ENCODE data around the gene TMEM101. TPM values are rescaled to one million over a fixed set of nuclear protein-coding genes. Genes with fewer than 3 reads are reported as not detected.

The TMEM101 gene
- total RNA-seq, 1 experiment from 2014 or later, result 12.7 TPM

GRCh38 chr17:44007346-44008204, 7.2 kb downstream of the TMEM101 start:
- DNase-seq (ENCODE audit: low spot score), result no peak
- Histone ChIP-seq H3K4me3 (ENCODE audit: low read depth, low read length, poor library complexity, severe bottlenecking) (peak overlapping the region; percentile 60), H3K9me3 (ENCODE audit: low read depth, low read length, poor library complexity, severe bottlenecking) (no peaks in the 10 kb centered on the region), H3K36me3 (ENCODE audit: insufficient read depth, low read length, poor library complexity, severe bottlenecking) (no peaks in the 10 kb centered on the region), H3K27ac (ENCODE audit: low read depth, low read length, poor library complexity, severe bottlenecking) (peak overlapping the region; percentile 57), H3K4me1 (ENCODE audit: insufficient read depth, low read length, poor library complexity, severe bottlenecking) (no peaks in the 10 kb centered on the region), H3K27me3 (replicated peaks; ENCODE audit: insufficient read depth, low read depth, low read length, poor library complexity) (peaks cover 9% of the 10 kb centered on the region)
- ChIA-PET CTCF (interaction anchor here (0.6 to 1.3 kb wide), 3 partner anchors 116 to 161 kb away, joined by 3 to 9 read pairs (median 4); partner anchors contain the start of gene HDAC5), POLR2A (ENCODE audit: low non-redundant PET) (interaction anchor here (0.6 kb wide), 1 partner anchor 179 kb away, joined by 3 read pairs; the partner anchor contains the start of gene TMUB2)
- BruUV-seq (replicated peaks), result no TSS peak
- TF ChIP-seq CTCF (conservative IDR thresholded peaks at IDR 0.05; ENCODE audit: low read depth, low read length) (no peak), EZH2 (IDR thresholded peaks at IDR 0.05; ENCODE audit: borderline replicate concordance, low read depth, low read length, poor library complexity, severe bottlenecking) (no peak)
- intact Hi-C loops (cut with micrococcal nuclease; ENCODE audit: unreplicated experiment), result loop anchor here (10.0 kb wide), 1 partner anchor 107 kb away; no protein-coding TSS in a partner anchor

- peak overlapping the region; percentile 60 for H3K4me3 ChIP-seq (ENCODE audit: low read depth, low read length, poor library complexity, severe bottlenecking)
- peak; percentile 36 for TF ChIP-seq CTCF (conservative IDR thresholded peaks at IDR 0.05; ENCODE audit: low read depth, low read length)
- TF ChIP-seq EZH2 (IDR thresholded peaks at IDR 0.05; ENCODE audit: borderline replicate concordance, low read depth, low read length, poor library complexity, severe bottlenecking), result no peak
- ChIA-PET POLR2A (ENCODE audit: low non-redundant PET) (interaction anchor here (1.0 kb wide), 1 partner anchor 16 kb away, joined by 4 read pairs; no protein-coding TSS in a partner anchor), CTCF (interaction anchor here (0.7 to 1.1 kb wide), 2 partner anchors 117 to 1018 kb away, joined by 3 to 4 read pairs; partner anchors contain the start of gene HDAC5)
- intact Hi-C loops (cut with micrococcal nuclease; ENCODE audit: unreplicated experiment), result loop anchor here (10.0 kb wide), 1 partner anchor 108 kb away; no protein-coding TSS in a partner anchor
- H3K4me1 ChIP-seq (ENCODE audit: insufficient read depth, low read length, poor library complexity, severe bottlenecking), result no peaks in the 10 kb centered on the region
- peak; percentile 95 for DNase-seq (ENCODE audit: low spot score)
- no peaks in the 10 kb centered on the region for H3K9me3 ChIP-seq (ENCODE audit: low read depth, low read length, poor library complexity, severe bottlenecking)
- BruUV-seq (replicated peaks), result no TSS peak
- H3K36me3 ChIP-seq (ENCODE audit: insufficient read depth, low read length, poor library complexity, severe bottlenecking), result no peaks in the 10 kb centered on the region
- H3K27ac ChIP-seq (ENCODE audit: low read depth, low read length, poor library complexity, severe bottlenecking), result peak overlapping the region; percentile 57
- H3K27me3 ChIP-seq (replicated peaks; ENCODE audit: insufficient read depth, low read depth, low read length, poor library complexity), result peaks cover 9% of the 10 kb centered on the region
These were observed 8.0 kb downstream of the TMEM101 start for GRCh38 chr17:44006598-44007345.

- no peak for TF ChIP-seq EZH2 (IDR thresholded peaks at IDR 0.05; ENCODE audit: borderline replicate concordance, low read depth, low read length, poor library complexity, severe bottlenecking)
- no peak overlapping the region for H3K27ac ChIP-seq (ENCODE audit: low read depth, low read length, poor library complexity, severe bottlenecking)
- H3K27me3 ChIP-seq (replicated peaks; ENCODE audit: insufficient read depth, low read depth, low read length, poor library complexity), result peaks cover 9% of the 10 kb centered on the region
- peak overlapping the region; percentile 60 for H3K4me3 ChIP-seq (ENCODE audit: low read depth, low read length, poor library complexity, severe bottlenecking)
- BruUV-seq (replicated peaks), result no TSS peak
- H3K9me3 ChIP-seq (ENCODE audit: low read depth, low read length, poor library complexity, severe bottlenecking), result no peaks in the 10 kb centered on the region
- no peaks in the 10 kb centered on the region for H3K36me3 ChIP-seq (ENCODE audit: insufficient read depth, low read length, poor library complexity, severe bottlenecking)
- CTCF ChIA-PET, result interaction anchor here (0.7 kb wide), 1 partner anchor 1019 kb away, joined by 3 read pairs; no protein-coding TSS in a partner anchor
- POLR2A ChIA-PET (ENCODE audit: low non-redundant PET), result interaction anchor here (1.0 kb wide), 1 partner anchor 16 kb away, joined by 4 read pairs; no protein-coding TSS in a partner anchor
- DNase-seq (ENCODE audit: low spot score), result no peak
- no peaks in the 10 kb centered on the region for H3K4me1 ChIP-seq (ENCODE audit: insufficient read depth, low read length, poor library complexity, severe bottlenecking)
- intact Hi-C loops (cut with micrococcal nuclease; ENCODE audit: unreplicated experiment), result loop anchor here (10.0 kb wide), 1 partner anchor 109 kb away; no protein-coding TSS in a partner anchor
These were observed 8.5 kb downstream of the TMEM101 start for GRCh38 chr17:44006272-44006597.

Data from A673 (cell line).